ENCODE results near the gene ALMS1. TPM values are rescaled to one million over a fixed set of nuclear protein-coding genes. Genes with fewer than 3 reads are reported as not detected.
A peak's percentile ranks its signal among the peaks of the same experiment; 100 is the strongest.
"Not testable (repeated sequence)": the region's sequence is repeated elsewhere in the genome, so short reads cannot be mapped to it uniquely, and the experiment has no call there.

ALMS1 gene
- total RNA-seq, 1 experiment from 2014 or later: 37.4 TPM

DNA sequence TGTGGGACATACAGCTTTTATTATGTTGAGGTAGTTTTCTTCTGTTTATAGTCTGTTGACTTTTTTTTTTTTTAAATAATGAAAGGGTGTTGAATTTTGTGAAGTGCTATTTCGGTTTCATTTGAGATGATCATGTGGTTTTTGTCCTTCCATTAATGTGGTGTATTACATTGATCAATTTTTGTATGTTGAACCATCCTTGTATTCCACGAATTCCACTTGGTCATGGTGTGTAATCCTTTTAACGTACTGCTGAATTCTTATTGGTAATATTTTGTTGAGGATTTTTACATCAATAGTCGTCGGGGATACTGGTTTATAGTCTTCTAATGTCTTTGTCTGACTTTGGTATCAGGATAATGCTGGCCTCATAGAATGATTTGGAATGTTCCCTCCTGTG is 18.8 kb downstream of the ALMS1 start:
- DNase-seq (ENCODE audit: low read depth): no peak

GRCh38 chr2:73406996-73407395 is 21.4 kb downstream of the ALMS1 start:
- DNase-seq (ENCODE audit: low read depth): no peak

DNA sequence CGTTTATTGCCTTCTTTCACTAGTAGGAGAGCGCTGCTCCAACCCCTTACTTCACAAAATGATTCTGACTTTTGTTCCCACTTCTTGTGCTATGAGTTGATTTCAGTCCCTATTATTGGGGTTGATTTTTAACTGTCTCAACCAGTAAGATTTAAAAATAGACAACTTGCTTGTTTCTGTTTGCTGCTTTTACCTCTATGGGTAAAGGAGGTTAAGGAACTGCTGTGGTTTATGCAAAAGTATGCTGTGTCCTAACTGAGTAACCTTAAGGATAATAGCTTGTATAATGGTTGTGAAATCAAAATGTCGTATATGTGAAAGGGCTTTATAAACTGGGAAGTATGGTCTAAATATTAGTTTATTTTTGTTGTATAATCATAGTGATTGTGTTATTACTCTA is 22.6 kb downstream of the ALMS1 start:
- DNase-seq (ENCODE audit: low read depth): no peak

GRCh38 chr2:73414696-73415095 is 29.1 kb downstream of the ALMS1 start:
- peak; percentile 1 for DNase-seq (ENCODE audit: low read depth)

DNA sequence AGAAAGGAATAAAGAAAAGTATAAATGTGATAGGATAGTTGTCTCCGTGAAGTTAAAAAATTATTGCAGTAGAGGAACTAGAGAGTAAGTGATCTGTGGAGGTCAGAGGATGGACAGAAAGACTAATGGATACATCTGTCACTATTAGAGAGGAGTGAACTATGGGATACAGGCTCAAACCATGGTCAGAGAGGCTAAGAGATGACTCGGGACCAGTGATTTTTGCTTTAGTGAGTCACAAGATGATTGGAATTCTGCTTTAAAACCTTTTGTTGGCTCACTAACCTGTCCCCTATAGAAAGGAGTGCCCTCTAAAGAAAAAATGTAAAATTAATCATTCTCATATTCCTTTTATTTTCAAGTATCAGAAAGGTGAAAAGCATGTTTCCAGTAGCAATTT is 30.3 kb downstream of the ALMS1 start:
- no peak for DNase-seq (ENCODE audit: low read depth)

DNA sequence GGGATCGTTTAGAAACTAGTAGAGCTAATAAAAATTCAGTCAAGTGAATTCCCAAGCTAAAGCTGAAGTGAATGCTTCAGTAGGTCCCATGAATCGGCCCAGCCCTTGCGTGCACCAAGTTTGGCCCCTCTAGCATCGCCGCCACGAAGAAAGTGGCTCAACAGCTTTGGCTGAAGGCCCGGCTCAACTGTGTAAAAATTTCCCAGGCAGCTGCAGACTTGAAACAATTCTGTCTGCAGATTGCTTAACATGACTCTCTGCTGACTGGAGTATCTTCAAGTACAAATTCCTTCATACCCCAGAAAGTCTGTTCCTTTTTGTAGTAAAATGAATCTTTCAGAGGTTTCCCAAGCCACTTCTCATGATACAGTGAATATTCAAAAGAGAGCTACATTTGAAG is 32.7 kb downstream of the ALMS1 start:
- DNase-seq (ENCODE audit: low read depth): no peak

- DNase-seq (ENCODE audit: low read depth): no peak
Measured at GRCh38 chr2:73423913-73424312, 38.3 kb downstream of the ALMS1 start.

GRCh38 chr2:73426176-73426575 is 40.5 kb downstream of the ALMS1 start:
- no peak for DNase-seq (ENCODE audit: low read depth)

GRCh38 chr2:73436019-73436418 is 50.4 kb downstream of the ALMS1 start:
- DNase-seq (ENCODE audit: low read depth): no peak

DNA sequence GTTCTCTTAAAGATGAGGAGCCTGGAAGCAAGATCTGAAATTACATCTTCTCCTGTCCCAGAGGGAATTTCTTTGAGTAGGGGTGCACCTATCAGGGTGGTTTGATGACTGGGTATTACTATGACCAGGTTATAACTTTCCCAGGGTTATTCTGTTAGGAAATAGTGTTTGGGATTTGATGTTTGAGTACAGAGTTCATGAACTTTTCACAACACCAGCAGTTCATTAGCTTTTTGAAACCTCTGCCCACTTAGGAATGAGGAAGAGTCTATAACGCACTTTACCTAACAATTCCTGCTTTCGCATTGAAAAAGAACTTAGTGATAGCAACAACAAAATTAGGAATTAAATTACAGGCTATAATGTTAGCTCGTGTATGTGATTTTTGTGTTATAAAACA is 58.6 kb downstream of the ALMS1 start:
- no peak for DNase-seq (ENCODE audit: low read depth)

DNA sequence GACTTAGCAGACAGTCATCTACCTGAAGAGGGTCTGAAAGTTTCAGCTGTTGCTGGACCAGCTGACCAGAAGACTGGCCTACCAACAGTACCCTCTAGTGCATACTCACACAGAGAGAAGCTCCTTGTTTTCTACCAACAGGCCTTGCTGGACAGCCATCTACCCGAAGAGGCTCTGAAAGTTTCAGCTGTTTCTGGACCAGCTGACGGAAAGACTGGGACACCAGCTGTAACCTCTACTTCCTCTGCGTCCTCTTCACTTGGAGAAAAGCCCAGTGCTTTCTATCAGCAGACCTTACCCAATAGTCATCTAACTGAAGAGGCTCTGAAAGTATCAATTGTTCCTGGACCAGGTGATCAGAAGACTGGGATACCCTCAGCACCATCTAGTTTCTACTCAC is 63.2 kb downstream of the ALMS1 start:
- DNase-seq (ENCODE audit: low read depth): no peak

DNA sequence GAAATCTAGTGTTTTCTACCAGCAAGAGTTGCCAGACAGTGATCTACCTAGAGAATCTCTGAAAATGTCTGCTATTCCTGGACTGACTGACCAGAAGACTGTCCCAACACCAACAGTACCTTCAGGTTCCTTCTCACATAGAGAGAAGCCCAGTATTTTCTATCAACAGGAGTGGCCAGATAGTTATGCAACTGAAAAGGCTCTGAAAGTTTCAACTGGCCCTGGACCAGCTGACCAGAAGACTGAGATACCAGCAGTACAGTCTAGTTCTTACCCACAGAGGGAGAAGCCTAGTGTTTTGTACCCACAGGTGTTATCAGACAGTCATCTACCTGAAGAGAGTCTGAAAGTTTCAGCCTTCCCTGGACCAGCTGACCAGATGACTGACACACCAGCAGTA is 63.8 kb downstream of the ALMS1 start:
- no peak for DNase-seq (ENCODE audit: low read depth)

- DNase-seq (ENCODE audit: low read depth): no peak
Measured at GRCh38 chr2:73451263-73451972, 65.8 kb downstream of the ALMS1 start.

DNA sequence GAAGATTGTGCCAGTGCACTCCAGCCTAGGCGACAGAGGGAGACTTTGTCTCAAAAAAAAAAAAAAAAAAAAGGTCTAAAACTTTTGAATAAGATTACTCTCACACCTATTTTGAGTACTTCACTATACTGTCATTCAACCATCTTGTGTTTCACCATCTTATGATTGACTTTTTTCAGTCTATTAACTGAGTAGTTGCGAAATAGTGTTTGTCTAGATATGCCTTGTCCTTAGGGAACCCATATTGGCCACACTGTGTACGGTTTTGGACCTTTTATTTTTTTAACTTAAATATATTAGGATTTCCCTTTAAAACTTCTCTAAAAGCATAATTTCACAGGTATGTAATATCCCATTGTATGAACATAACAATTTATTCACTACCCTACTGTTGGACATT is 72.3 kb downstream of the ALMS1 start:
- DNase-seq (ENCODE audit: low read depth): no peak

DNA sequence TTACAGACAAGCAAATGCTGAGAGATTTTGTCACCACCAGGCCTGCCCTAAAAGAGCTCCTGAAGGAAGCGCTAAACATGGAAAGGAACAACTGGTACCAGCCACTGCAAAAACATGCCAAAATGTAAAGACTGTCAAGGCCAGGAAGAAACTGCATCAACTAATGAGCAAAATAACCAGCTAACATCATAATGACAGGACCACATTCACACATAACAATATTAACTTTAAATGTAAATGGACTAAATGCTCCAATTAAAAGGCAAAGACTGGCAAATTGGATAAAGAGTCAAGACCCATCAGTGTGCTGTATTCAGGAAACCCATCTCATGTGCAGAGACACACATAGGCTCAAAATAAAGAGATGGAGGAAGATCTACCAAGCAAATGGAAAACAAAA is 76.8 kb downstream of the ALMS1 start:
- DNase-seq (ENCODE audit: low read depth): not testable (repeated sequence)

- DNase-seq (ENCODE audit: low read depth): no peak
Measured at GRCh38 chr2:73468376-73468775, 82.7 kb downstream of the ALMS1 start.

- not testable (repeated sequence) for DNase-seq (ENCODE audit: low read depth)
Measured at GRCh38 chr2:73483874-73484273, 98.2 kb downstream of the ALMS1 start.

DNA sequence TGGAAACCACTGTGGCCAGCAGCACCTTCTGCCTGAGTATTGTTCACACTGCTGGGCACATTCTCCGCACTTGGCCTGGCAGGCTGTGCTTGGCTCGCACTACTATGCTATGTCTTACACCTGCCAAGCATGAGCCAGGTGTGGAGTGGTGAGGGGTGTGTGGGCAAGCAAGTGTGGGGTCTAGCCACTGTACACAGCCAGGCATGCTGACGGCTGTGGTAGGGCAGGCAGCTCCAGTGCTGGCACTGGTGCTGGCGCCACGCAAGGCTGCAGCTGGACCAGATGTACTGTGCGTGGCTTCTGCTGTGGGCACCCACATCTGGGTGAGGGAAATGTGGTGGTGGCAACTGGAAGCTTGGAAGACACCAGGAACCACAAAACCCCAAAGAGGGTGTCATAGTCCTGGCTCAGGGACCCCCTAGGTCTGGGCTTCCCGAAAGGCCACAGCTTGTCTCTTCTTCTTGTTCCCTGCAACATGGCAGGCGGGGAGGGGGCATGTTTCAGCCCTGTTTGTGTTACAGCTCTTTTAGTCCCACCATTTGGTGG is 101.5 kb downstream of the ALMS1 start:
- DNase-seq (ENCODE audit: low read depth): no peak

GRCh38 chr2:73488079-73488478 is 102.4 kb downstream of the ALMS1 start:
- DNase-seq (ENCODE audit: low read depth): no peak

- DNase-seq (ENCODE audit: low read depth): no peak
Measured at GRCh38 chr2:73489053-73489452, 103.4 kb downstream of the ALMS1 start.

- DNase-seq (ENCODE audit: low read depth): peak; percentile 37
Measured at GRCh38 chr2:73494031-73494430, 108.4 kb downstream of the ALMS1 start.

DNA sequence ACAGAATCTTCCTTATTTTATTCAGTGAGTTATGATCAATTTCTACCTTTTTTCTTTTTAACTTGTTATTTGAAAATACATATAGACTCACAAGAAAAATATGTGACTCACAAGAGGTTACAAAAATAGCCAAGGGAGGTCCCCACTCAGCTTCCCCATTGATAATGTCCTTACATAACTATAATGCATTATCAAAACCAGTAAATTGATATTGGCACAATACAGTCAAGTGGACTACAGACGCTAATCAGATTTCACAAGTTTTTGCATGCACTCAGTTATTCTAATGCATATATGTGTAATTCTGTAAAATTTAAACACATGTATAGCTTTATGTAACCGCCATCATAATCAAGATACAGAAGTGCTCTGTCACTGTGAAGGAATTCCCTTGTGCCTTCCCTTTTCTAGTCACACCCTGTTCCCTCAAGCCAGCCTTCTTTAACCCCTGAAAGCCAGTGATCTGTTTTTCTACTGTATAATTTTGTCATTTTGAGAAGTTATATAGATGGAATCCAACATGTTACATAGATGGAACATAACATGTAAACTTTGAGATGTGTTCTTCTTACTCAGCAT is 118.4 kb downstream of the ALMS1 start:
- no peak for DNase-seq (ENCODE audit: low read depth)

DNA sequence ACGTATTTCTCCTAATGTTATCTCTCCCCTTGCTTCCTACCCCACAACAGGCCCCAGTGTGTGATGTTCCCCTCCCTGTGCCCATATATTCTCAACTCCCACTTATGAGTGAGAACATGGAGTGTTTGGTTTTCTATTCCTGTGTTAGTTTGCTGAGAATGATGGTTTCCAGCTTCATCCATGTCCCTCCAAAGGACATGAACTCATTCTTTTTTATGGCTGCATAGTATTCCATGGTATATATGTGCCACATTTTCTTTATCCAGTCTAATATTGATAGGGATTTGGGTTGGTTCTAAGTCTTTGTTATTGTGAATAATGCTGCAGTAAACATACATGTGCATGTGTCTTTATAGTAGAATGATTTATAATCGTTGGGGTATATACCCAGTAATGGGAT is 119.2 kb downstream of the ALMS1 start:
- not testable (repeated sequence) for DNase-seq (ENCODE audit: low read depth)

- DNase-seq (ENCODE audit: low read depth): not testable (repeated sequence)
Measured at GRCh38 chr2:73510470-73510869, 124.8 kb downstream of the ALMS1 start.
